Activated naive CD4-positive, alpha-beta T cell treated with anti-CD3 and anti-CD28 coated beads, Interleukin-2, amount 50 U/mL, for 24 hours (primary cell): ENCODE measurements around the gene AKNA.
"Not testable (repeated sequence)": the region's sequence is repeated elsewhere in the genome, so short reads cannot be mapped to it uniquely, and the experiment has no call there.

ENCODE experiments used
- H3K27ac Mint-ChIP-seq: one replicate; pipeline ENCODE4 v1.8.0; 2021; ENCODE audit warnings: mild to moderate bottlenecking, mixed read lengths
- H3K27me3 Mint-ChIP-seq: one replicate; pipeline ENCODE4 v1.8.0; 2021; ENCODE audit warnings: mixed read lengths
- H3K36me3 Mint-ChIP-seq: one replicate; pipeline ENCODE4 v1.8.0; 2021; ENCODE audit warnings: mixed read lengths
- H3K4me1 Mint-ChIP-seq: one replicate; pipeline ENCODE4 v1.8.0; 2021; ENCODE audit warnings: mixed read lengths
- H3K4me3 Mint-ChIP-seq: one replicate; pipeline ENCODE4 v1.8.0; 2021; ENCODE audit warnings: mild to moderate bottlenecking, mixed read lengths
- H3K9me3 Mint-ChIP-seq: one replicate; pipeline ENCODE4 v1.8.0; 2021; ENCODE audit warnings: mixed read lengths

The AKNA gene

DNA sequence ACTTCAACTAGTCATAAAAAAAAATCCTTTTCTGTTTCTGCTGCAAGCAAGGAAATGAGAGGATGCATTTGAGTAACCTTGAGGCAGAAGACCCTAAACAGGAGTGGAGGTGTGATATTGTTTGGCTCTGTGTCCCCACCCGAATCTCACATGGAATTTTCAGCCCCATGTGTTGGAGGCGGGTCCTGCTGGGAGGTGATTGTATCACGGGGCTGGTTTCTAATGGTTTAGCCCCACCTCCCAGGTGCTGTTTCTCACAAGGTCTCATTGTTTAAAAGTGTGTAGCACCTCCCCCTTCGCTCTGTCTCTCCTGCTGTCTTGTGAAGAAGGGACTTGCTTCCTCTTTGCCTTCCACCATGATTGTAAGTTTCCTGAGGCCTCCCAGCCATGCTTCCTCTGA is 54.1 kb downstream of the AKNA start:
- not testable (repeated sequence) for H3K9me3 Mint-ChIP-seq, H3K4me3 Mint-ChIP-seq, H3K4me1 Mint-ChIP-seq, H3K27ac Mint-ChIP-seq, H3K27me3 Mint-ChIP-seq, H3K36me3 Mint-ChIP-seq

DNA sequence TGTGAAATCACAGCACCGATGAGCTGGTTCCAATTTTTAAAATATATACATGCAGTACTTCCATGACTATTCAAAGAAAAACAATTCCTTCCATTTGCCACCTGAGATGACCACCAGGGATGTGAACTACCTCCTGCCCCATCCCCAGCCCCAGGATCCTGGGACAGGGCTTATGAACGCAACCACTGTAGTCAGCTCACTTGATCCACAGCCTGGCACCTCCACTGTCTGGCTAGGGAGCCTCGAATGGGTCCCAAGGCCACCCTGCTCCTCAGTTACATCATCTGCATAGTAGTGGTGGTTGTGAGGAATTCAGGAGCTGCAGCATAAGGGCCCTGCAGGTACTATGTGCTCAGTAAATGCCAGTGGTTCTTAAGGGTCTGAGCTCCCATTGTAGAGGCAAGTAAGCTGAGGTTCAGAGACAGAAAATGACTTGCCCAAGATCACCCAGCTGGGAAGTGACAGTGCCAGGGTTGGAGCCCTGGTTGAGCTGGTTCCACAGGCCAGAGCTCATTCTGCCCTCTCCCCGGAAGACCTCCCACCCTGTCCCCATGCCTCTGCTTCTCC is 55.2 kb downstream of the AKNA start:
- not testable (repeated sequence) for H3K36me3 Mint-ChIP-seq, H3K27me3 Mint-ChIP-seq, H3K4me3 Mint-ChIP-seq, H3K9me3 Mint-ChIP-seq, H3K4me1 Mint-ChIP-seq
- H3K27ac Mint-ChIP-seq: peak overlapping the region; percentile 76

DNA sequence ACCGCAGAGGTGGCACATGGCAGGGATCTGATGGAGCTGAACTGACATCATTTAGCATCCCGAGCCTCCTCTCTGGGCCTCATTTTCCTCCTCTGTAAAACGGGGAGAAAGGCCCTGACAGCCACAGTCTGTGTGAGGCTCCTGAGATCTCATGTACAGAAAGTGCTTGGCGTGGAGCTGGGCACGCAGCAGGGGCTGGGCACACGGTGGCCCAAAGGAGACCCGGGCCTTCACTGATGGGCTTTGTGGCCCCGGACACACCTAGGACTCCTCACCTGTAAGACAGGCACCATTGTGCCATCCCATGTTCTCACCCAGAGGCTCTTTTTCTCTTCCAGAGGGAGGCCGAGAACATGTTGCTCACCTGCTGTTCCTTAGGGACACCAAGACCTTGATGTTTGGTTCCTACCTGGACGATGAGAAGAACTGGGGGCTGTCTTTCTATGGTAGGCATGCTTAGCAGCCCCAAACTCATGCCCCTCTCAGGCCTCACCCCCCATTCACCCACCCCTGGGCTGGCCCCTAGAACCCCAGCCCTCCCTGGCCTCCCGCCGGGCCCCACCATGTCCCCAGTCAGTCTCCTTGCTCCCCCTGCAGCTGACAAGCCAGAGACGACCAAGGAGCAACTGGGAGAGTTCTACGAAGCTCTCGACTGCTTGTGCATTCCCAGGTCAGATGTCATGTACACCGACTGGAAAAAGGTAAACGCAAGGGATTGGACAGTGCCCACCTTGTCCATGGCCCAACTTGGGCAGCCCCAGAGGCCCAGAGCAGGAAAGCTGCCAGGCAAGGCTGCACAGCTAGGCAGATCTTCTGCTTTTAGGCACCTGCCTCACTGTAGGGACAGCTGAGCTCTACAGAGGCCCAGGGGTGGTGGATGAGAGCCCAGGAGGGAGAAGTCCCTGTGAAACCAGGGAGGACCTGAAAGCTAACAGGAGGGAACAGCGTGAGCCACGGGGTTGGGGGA is 56.3 kb downstream of the AKNA start:
- not testable (repeated sequence) for H3K4me1 Mint-ChIP-seq, H3K4me3 Mint-ChIP-seq, H3K9me3 Mint-ChIP-seq, H3K36me3 Mint-ChIP-seq, H3K27me3 Mint-ChIP-seq
- H3K27ac Mint-ChIP-seq: peak overlapping the region; percentile 90

DNA sequence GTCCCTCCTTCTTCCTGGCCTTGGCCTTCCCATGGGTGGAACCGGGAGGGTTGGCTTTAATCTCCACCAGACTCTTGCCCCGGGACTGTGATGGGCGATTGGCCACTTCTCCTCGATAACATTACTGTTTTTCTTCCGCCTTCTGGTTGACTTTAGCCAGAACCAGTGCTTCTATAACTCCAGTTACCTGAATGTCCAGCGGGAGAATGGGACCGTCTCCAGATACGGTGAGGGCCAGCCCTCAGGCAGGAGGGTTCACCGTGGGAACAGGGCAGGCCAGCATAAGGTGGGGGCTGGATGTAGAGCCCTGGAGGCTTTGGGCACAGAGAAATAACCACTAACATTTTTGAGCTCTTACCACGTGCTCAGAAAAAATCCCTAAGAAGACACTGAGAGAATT is 57.1 kb downstream of the AKNA start:
- H3K36me3 Mint-ChIP-seq: peaks cover 3% of the 10 kb centered on the region
- H3K9me3 Mint-ChIP-seq: no peaks in the 10 kb centered on the region
- no peaks in the 10 kb centered on the region for H3K27me3 Mint-ChIP-seq
- no peak overlapping the region for H3K4me3 Mint-ChIP-seq
- H3K27ac Mint-ChIP-seq: peak overlapping the region; percentile 90
- H3K4me1 Mint-ChIP-seq: peaks cover 9% of the 10 kb centered on the region

DNA sequence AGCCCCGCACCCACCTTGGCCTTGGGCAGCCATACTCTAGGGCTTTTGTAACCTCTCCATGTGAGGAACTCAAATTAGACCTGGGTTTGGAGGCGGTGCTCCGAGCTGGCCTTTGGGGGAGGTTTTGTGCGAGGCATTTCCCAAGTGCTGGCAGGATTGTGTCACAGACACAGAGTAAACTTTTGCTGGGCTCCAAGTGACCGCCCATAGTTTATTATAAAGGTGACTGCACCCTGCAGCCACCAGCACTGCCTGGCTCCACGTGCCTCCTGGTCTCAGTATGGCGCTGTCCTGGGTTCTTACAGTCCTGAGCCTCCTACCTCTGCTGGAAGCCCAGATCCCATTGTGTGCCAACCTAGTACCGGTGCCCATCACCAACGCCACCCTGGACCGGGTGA is 58.2 kb downstream of the AKNA start, which contains the start of gene ORM2:
Gene ORM2, plus strand, starts transcription at position 245 of the 398 bp plus-strand sequence. Its CDS starts 36 bp downstream, at position 281.
- H3K4me1 Mint-ChIP-seq, H3K27me3 Mint-ChIP-seq, H3K9me3 Mint-ChIP-seq, H3K4me3 Mint-ChIP-seq, H3K36me3 Mint-ChIP-seq: not testable (repeated sequence)
- peak within 1 kb of the TSS; percentile 90 for H3K27ac Mint-ChIP-seq

DNA sequence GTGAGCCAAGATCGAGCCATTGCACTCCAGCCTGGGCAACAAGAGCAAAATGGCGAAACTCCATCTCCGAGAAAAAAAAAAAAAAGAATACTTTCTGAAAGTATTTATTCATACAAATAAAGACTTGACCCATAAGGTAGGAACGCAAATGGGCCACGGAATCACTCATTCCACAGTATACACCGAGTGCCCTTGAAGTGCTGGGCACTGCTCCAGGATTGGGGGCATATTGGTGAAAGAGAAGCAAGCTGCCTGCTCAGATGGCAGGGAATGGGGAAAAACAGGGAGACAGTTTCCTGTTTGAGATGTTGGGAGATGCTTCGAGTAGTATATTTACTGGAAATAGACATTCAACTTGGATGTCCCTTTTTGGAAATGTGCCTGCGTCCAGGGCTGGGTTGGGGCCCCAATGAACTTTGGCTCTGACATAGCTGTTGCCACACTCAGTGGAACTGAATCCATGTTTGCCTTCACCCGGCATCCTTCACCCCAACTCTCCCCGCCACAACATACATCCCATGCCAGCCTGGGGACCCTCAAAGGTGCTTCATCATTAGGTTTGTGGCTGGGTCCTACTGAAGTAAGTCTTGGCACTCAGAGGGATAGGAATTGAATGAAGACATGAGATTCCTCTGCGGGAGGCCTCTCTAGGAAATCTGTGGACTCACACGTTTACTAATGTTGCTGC is 58.7 kb downstream of the AKNA start:
- H3K27ac Mint-ChIP-seq, H3K4me1 Mint-ChIP-seq, H3K36me3 Mint-ChIP-seq, H3K27me3 Mint-ChIP-seq, H3K4me3 Mint-ChIP-seq, H3K9me3 Mint-ChIP-seq: not testable (repeated sequence)

DNA sequence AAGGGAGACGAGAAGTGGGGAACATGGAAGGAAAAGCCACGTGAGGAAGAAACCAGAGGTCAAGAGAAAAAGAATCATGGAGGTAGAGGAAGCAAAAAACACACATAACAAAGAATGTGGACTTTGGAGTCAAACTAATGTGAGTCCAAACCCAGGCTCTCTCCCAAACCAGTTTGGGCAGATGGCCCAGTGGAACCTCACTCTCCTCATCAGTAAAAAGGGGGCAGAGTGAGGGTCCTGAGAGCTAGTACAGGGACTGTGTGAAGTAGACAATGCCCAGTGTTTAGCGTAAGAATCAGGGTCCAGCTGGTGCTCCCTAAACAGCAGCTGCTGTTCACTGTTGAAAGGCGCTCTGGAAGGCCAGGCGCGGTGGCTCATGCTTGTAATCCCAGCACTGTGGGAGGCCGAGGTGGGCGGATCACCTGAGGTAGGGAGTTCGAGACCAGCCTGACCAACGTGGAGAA is 59.4 kb downstream of the AKNA start:
- H3K27me3 Mint-ChIP-seq, H3K9me3 Mint-ChIP-seq, H3K4me1 Mint-ChIP-seq, H3K36me3 Mint-ChIP-seq, H3K27ac Mint-ChIP-seq, H3K4me3 Mint-ChIP-seq: not testable (repeated sequence)

DNA sequence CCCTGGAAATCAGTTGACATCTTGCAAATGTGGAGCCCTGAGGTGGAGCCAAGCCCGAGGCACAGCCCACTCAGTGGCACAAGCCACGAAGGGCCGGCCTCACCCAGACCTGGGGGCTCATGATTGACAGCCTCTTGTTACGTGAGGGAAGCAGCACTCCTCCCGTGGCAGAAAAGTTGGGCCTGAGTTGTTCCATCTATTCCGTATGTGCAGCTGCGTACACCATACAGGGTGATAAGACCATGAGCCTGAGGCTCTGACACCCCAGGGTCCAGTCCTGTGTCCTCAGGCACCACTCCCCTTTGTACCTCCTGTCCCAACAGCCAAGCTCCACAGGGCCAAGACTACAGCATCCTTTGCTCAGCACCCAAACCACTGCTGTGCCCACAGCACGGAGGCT is 60.0 kb downstream of the AKNA start:
- Mint-ChIP-seq H3K27me3 (no peaks in the 10 kb centered on the region), H3K36me3 (no peaks in the 10 kb centered on the region), H3K27ac (no peak overlapping the region), H3K4me1 (peaks cover 5% of the 10 kb centered on the region), H3K9me3 (no peaks in the 10 kb centered on the region), H3K4me3 (no peak overlapping the region)

DNA sequence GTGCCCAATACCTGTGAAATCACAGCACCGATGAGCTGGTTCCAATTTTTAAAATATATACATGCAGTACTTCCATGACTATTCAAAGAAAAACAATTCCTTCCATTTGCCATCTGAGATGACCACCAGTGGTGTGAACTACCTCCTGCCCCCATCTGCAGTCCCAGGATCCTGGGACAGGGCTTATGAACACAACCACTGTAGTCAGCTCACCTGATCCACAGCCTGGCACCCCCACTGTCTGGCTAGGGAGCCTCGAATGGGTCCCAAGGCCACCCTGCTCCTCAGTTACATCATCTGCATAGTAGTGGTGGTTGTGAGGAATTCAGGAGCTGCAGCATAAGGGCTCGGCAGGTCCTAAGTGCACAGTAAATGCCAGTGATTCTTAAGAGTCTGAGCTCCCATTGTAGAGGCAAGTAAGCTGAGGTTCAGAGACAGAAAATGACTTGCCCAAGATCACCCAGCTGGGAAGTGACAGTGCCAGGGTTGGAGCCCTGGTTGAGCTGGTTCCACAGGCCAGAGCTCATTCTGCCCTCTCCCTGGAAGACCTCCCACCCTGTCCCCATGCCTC is 62.0 kb downstream of the AKNA start:
- H3K9me3 Mint-ChIP-seq, H3K27ac Mint-ChIP-seq, H3K36me3 Mint-ChIP-seq, H3K4me3 Mint-ChIP-seq, H3K4me1 Mint-ChIP-seq, H3K27me3 Mint-ChIP-seq: not testable (repeated sequence)

DNA sequence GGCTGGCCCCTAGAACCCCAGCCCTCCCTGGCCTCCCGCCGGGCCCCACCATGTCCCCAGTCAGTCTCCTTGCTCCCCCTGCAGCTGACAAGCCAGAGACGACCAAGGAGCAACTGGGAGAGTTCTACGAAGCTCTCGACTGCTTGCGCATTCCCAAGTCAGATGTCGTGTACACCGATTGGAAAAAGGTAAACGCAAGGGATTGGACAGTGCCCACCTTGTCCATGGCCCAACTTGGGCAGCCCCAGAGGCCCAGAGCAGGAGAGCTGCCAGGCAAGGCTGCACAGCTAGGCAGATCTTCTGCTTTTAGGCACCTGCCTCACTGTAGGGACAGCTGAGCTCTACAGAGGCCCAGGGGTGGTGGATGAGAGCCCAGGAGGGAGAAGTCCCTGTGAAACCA is 62.8 kb downstream of the AKNA start:
- not testable (repeated sequence) for H3K27ac Mint-ChIP-seq, H3K4me3 Mint-ChIP-seq, H3K36me3 Mint-ChIP-seq, H3K27me3 Mint-ChIP-seq, H3K4me1 Mint-ChIP-seq, H3K9me3 Mint-ChIP-seq

DNA sequence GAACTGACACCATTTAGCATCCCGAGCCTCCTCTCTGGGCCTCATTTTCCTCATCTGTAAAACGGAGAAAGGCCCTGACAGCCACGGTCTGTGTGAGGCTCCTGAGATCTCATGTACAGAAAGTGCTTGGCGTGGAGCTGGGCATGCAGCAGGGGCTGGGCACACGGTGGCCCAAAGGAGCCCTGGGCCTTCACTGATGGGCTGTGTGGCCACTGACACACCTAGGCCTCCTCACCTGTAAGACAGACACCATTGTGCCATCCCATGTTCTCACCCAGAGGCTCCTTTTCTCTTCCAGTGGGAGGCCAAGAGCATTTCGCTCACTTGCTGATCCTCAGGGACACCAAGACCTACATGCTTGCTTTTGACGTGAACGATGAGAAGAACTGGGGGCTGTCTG is 63.3 kb downstream of the AKNA start:
- H3K27me3 Mint-ChIP-seq: no peaks in the 10 kb centered on the region
- H3K9me3 Mint-ChIP-seq: no peaks in the 10 kb centered on the region
- H3K36me3 Mint-ChIP-seq: no peaks in the 10 kb centered on the region
- H3K27ac Mint-ChIP-seq: no peak overlapping the region
- H3K4me3 Mint-ChIP-seq: no peak overlapping the region
- no peaks in the 10 kb centered on the region for H3K4me1 Mint-ChIP-seq

DNA sequence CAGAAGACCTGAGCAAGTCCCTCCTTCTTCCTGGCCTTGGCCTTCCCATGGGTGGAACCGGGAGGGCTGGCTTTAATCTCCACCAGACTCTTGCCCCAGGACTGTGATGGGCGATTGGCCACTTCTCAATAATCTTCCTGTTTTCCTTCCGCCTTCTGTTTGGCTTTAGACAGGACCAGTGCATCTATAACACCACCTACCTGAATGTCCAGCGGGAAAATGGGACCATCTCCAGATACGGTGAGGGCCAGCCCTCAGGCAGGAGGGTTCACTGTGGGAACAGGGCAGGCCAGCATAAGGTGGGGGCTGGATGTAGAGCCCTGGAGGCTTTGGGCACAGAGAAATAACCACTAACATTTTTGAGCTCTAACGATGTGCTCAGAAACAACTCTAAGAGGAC is 63.9 kb downstream of the AKNA start:
- not testable (repeated sequence) for H3K4me3 Mint-ChIP-seq, H3K9me3 Mint-ChIP-seq, H3K4me1 Mint-ChIP-seq, H3K27ac Mint-ChIP-seq, H3K36me3 Mint-ChIP-seq, H3K27me3 Mint-ChIP-seq

DNA sequence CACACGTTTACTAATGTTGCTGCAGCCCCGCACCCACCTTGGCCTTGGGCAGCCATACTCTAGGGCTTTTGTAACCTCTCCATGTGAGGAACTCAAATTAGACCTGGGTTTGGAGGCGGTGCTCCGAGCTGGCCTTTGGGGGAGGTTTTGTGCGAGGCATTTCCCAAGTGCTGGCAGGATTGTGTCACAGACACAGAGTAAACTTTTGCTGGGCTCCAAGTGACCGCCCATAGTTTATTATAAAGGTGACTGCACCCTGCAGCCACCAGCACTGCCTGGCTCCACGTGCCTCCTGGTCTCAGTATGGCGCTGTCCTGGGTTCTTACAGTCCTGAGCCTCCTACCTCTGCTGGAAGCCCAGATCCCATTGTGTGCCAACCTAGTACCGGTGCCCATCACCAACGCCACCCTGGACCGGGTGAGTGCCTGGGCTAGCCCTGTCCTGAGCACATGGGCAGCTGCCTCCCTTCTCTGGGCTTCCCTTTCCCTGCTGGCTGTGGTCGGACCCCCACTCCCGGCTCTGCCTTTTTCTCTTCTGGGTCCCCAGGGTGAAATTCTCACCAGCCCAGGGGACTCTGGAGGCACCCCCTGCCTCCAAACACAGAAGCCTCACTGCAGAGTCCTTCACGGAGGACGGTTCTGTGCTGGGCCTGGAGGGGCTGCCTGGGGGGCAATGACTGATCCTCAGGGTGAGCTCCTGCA is 64.8 kb downstream of the AKNA start, which contains the start of gene ORM1:
Gene ORM1, plus strand, starts transcription at position 268 of the 701 bp plus-strand sequence. Its CDS starts 36 bp downstream, at position 304.
- H3K27me3 Mint-ChIP-seq, H3K36me3 Mint-ChIP-seq, H3K9me3 Mint-ChIP-seq, H3K4me3 Mint-ChIP-seq, H3K4me1 Mint-ChIP-seq, H3K27ac Mint-ChIP-seq: not testable (repeated sequence)

DNA sequence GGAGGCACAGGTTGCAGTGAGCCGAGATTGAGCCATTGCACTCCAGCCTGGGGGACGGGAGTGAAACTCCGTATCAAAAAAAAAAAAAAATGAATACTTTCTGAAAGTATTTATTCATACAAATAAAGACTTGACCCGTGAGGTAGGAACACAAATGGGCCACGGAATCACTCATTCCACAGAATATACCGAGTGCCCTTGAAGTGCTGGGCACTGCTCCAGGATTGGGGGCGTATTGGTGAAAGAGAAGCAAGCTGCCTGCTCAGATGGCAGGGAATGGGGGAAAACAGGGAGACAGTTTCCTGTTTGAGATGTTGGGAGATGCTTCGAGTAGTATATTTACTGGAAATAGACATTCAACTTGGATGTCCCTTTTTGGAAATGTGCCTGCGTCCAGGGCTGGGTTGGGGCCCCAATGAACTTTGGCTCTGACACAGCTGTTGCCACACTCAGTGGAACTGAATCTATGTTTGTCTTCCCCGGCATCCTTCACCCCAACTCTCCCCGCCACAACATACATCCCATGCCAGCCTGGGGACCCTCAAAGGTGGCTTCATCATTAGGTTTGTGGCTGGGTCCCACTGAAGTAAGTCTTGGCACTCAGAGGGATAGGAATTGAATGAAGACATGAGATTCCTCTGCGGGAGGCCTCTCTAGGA is 65.5 kb downstream of the AKNA start:
- not testable (repeated sequence) for H3K36me3 Mint-ChIP-seq, H3K27me3 Mint-ChIP-seq, H3K4me1 Mint-ChIP-seq, H3K4me3 Mint-ChIP-seq, H3K27ac Mint-ChIP-seq, H3K9me3 Mint-ChIP-seq

DNA sequence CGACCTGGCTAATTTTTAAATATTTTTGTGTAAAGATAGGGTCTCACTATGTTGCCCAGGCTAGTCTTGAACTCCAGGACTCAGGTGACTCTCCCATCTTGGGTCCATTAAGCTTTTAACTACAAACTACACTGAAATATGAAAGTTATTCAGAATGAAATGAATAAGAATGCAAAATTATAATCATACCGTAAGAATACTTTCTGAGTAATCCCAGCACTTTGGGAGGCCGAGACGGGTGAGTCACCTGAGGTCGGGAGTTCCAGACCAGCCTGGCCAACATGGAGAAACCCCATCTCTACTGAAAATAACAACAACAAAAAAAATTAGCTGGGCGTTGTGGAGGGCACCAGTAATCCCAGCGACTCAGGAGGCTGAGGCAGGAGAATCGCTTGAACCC is 66.0 kb downstream of the AKNA start:
- Mint-ChIP-seq H3K9me3 (no peaks in the 10 kb centered on the region), H3K4me1 (no peaks in the 10 kb centered on the region), H3K27me3 (no peaks in the 10 kb centered on the region), H3K4me3 (no peak overlapping the region), H3K27ac (no peak overlapping the region), H3K36me3 (no peaks in the 10 kb centered on the region)
